GM12801 (cell line): Measurements from ENCODE around the gene COL27A1.

ENCODE experiments used
- TF ChIP-seq, protein P1 (sequence below): IDR thresholded peaks from one replicate; pipeline ENCODE4 v1.5.1; 2011; ENCODE audit warnings: control low read depth; ENCODE audit not compliant: insufficient read length; ENCODE audit errors: extremely low read depth

The COL27A1 gene

DNA sequence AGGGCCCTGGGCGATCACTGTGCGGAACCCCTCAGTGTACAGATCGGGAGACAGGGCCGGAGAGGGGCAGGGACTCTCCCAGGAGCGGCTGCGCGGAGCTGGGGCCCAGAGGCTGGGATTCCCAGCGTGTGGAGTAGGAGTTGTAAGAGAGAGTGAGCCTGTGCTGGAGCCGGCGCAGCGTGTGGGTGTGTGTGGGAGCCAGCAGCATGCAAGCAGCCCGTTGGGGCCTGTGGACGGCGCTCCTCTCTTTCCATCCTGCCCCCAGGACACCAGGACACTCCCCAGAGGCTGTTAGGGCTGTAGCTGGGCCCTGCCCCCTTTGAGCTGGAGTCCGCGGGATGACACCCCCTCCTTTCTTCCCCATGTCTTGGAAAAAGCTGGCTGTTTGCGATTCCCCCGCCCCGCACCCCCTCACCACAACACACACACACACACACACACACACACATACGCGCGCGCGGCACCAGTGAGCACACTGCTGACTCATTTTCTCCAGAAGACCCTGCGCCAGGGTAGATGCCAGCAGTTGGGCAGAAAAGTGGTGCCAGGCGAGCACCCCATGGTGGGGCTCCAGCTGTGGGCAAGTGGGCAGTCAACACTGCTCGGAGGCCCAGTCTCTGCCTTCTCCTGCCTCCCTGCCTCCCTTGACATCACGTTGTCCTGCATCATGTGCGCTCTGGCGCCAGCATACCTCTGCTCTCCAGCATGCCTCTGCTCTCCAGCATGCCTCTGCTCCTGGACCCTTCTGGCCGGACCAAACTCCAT lies 1.5 kb downstream of the COL27A1 start:
- TF ChIP-seq, protein P1, sequence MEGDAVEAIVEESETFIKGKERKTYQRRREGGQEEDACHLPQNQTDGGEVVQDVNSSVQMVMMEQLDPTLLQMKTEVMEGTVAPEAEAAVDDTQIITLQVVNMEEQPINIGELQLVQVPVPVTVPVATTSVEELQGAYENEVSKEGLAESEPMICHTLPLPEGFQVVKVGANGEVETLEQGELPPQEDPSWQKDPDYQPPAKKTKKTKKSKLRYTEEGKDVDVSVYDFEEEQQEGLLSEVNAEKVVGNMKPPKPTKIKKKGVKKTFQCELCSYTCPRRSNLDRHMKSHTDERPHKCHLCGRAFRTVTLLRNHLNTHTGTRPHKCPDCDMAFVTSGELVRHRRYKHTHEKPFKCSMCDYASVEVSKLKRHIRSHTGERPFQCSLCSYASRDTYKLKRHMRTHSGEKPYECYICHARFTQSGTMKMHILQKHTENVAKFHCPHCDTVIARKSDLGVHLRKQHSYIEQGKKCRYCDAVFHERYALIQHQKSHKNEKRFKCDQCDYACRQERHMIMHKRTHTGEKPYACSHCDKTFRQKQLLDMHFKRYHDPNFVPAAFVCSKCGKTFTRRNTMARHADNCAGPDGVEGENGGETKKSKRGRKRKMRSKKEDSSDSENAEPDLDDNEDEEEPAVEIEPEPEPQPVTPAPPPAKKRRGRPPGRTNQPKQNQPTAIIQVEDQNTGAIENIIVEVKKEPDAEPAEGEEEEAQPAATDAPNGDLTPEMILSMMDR: no peak

DNA sequence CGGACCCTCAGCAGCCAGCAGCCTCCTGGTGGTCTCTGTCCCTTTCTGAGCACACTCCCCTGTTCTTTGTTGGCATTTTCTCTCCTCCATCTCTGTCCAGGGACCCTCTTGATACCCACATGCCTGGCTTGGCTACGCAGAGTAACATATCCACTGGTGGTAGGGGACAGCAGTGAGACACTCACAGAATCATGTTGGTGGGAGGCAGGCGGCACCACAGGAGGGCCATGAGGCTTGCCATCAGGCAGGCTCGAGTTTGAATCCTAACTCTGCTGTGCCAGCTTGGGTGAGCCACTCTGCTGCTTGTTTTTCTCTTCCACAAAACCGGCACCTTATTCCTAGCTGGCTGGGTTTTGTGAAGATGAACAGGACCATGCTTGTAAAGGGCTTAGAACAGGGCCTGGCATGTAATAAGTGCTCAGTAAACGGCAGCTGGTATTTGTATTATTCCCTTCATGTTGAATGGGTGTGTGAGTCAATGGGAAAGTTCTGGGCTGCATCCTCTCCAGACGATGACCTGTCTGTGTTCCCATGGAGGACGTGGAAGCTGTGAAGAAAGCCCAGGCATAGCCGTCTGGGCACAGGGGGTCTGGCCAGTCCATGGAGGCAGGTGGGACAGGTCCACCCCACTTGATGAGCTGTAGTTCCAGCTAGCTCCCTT lies 2.3 kb downstream of the COL27A1 start:
- TF ChIP-seq, protein P1: no peak

DNA sequence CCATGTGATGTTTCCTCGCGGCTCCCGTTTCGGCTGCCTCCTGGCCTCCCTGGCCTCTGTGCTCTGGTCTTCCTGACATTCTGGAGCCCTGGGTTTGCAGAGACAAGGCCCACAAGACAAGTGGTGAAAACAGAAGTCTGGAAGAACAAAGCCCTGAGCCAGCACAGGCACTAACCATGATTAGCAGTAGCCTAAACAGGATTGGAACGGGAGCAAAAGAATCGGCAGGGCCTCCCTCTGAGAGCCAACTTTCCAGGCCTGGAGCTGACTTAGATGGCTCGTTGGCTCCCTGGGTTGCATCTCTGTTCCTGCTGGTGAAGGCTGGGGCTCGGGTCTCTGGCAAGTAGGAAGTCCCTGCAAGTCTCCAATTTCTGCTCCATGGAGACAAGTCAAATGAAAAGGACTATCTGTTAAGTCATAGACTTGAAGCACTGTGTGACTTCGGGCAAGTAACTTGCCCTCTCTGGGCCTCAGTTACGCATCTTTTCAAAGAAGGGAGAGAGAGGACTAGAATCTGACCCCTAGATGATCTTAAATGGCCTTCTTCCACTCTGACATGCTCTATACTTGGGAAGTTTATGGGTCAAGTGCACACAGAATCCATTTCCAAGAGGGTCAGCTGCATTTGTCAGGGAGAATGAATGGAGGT lies 3.3 kb downstream of the COL27A1 start:
- TF ChIP-seq, protein P1: no peak

DNA sequence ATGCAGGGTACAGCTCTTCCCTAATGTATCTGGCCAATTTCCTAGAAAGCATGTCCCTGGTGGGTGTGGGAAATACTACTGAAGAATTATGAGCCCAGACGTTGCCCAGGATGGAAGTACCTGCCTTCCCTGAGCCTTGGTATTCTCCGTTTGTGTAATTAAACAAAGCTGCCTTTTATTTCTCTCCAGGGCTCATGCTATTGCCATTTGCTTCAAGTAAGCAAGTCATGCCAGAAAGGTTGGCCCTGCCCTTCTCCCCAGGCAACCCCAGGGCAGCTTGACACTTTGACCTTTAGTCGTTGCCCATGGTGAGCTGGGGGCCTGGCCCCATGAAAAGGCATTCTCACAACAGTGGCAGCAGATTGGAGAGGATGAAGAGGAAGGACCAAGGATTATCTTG lies 4.4 kb downstream of the COL27A1 start:
- TF ChIP-seq, protein P1: no peak

DNA sequence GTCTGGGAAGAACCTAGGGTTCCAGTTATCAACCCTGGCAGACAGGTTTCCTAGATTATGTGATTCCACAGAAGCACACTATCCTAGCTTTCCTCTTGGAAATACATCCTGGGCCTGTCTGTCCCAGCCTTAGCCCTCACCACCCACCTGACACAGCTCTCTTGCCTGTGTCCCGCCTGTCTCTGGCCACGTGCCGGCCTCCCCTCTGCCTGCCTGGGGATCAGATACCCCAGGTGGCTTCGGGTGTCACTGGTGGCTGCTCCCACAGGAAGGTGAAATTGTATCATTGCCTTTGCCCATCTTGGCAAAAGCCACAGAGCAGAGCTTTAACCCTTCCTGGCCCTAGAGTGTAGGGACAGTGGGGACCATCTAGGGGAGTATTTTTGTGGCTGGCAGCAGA lies 6.2 kb downstream of the COL27A1 start:
- TF ChIP-seq, protein P1: no peak

DNA sequence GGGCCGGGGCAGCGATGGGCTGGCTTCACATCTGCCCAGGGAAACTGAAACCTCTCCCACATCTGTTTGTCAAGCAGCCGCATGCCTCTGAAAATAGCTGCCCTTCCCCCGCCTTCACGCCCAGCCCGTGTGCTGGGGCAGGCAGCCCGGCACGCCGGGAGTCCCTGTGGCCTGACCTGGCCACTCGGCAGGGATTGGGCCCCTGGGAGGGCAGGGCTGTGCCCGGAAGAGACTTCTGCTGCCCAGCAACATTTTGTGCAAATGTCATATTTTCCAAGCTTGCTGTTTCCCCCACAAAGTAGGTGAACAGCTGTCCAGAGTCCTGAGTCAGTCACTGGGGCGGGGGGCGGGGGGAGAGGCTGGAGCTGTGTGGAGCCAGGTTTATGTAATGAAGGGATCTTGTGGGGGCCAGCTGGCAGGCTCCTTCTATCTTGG lies 8.2 kb downstream of the COL27A1 start:
- TF ChIP-seq, protein P1: no peak

DNA sequence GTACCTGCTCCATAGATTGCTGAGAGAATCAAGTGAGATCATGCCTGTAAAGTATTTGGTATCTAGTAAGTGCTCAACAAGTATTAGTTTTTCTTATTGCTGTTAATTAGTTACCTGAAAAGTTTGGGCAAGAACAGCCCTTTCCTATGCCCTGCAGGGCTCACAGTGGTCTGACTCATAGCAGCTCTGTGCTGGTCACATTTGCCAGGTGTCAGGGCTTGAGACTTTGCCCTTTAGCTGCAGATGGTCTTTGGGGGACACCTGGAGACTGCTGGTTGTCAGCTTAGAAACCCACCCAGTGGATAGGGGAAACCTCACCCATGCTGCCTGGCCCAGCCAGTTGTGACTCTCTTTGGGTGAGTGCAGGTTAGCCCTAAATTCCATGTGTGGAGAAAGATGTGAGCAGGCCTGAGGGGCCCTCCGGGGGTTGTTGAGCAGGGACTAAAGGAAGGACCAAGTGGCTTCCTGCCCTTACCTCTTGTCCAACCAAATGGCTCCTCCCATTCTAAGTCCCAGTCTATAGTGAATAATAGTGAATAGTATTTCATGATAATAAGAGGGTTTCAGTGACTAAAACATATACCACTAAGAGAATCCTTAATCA lies 9.0 kb downstream of the COL27A1 start:
- TF ChIP-seq, protein P1: no peak
